DMS 273 (cell line): ENCODE data around the gene FGFR2.
"Not testable (repeated sequence)": the region's sequence is repeated elsewhere in the genome, so short reads cannot be mapped to it uniquely, and the experiment has no call there.

Experiments used
- DNase-seq: peaks from one replicate; lab custom pipeline; 2025; ENCODE audit not compliant: unreplicated experiment; lab: John Stamatoyannopoulos, UW

The FGFR2 gene

DNA sequence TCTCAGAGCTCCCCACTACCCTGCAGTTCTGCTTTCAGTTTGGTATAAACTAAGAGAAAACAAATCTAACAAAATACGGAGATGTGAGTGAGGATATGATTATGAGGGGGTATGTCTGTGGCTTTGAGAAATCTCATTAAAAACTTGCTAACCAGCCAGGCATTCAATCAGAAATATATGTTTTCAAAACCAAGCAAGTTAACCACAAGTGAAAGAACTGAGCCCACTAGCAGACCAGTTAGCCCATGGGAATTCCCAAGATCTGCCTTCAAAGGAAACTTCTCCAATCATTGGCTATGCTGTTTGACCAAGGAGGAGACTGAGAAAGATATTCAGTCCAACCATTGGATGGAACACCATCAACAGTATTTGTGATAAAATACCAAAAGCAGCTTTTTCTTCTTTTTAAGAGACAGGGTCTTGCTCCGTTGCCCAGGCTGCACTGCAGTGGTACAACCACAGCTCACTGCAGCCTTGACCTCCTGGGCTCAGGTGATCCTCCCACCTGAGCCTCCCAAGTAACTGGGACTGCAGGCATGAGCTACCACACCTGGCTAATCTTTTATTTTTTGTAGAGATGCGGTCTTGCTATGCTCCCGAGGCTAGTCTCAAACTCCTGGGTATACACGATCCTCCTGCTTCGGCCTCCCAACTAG, 41.2 kb downstream of the FGFR2 start:
- DNase-seq: no peak

DNA sequence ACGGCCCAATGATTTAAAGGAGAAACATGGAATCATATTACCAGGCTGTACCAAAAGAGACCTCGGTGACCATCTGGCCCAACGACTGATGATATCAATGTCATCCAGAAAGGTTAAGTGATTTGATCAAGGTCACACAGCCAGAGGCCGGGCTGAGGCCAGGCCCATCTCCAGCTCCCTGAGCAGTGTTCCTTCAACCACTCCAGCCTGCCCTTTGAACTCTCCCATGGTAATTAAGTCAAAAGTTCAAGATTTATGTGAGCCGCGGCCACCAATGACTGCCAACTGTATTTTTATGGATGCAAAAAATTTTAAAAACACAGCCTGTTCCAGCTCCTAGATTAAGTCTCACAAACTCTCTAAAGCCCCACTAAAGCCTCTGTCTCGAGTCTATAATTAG, 41.8 kb downstream of the FGFR2 start:
- peak; percentile 21 for DNase-seq

DNA sequence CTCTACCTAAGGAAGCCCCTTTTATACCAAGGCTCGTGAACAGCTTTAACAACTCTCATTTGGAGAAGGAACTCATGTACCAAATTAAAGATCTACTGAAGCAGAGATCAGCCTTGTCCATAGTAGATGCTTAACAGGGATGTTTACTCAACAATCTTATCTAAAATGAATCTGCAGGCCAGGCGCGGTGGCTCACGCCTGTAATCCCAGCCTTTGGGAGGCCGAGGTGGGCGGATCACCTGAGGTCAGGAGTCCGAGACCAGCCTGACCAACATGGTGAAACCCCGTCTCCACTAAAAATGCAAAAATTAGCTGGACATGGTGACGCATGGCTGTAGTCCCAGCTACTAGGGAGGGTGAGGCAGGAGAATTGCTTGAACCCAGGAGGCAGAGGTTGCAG, 43.3 kb downstream of the FGFR2 start:
- DNase-seq: not testable (repeated sequence)

DNA sequence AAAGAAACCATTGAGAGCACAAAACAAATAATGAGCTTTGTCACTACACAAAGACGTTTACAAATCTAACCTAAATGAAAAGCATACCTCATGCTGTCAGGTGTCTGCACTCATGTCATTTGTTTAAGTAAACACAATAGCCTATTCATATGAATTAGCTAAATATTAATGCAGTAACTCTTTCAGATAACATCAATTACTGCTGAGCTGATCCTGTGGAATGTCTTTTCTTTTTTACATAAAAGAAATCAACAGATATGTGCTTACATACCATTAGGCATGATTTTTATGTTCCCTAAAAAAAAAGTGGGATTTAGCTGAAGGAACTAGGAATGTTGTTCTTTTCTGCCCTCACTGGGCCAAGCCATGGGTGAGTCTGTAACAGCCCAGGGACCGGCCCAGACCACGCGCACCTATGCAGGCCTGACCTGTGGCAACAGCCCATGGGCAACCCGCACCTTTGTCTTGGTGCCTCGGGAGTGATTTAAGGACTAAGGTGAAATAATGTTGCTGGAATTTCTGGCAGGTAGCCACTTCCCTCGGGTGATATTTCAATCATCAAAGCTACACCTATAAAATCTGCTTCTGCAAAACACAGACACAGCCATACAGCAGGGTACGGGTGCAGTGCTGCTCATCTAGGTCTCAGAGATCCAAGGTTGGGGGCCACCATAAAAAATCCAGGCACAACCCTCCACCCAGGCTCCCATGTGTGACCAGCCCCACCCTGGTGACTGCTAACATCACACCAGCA, 44.6 kb downstream of the FGFR2 start:
- DNase-seq: no peak

- no peak for DNase-seq
Measured at GRCh38 chr10:121552746-121553145, 45.5 kb downstream of the FGFR2 start.

DNA sequence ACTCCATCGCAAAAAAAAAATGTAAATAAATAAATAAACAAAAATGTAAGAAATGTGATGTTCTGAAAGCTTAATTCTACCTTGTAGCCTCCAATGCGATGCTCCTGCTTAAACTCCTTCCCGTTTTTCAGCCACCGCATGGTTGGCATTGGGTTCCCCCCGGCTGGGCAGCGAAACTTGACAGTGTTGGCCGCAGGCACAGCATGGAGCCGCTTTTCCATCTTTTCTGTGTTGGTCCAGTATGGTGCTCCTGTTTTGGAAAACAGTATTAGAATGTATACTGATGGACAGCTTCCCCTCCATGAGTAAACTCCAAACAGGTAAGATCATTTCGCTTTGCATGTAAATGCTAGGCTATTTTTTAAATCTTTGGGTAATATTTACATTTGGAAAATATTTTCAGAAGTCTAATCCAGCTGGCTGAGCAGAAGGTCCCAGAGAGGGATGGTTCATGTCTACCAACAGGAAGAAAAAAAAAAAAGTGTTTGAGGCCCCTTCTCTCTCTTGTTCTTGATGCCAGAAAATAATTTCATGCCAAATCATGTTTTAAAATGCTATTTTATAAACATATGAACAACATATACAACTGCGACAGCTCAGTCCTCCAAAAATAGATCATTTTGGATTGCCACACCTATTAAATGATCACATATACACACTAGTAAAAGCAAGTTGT, 46.9 kb downstream of the FGFR2 start:
- DNase-seq: no peak

DNA sequence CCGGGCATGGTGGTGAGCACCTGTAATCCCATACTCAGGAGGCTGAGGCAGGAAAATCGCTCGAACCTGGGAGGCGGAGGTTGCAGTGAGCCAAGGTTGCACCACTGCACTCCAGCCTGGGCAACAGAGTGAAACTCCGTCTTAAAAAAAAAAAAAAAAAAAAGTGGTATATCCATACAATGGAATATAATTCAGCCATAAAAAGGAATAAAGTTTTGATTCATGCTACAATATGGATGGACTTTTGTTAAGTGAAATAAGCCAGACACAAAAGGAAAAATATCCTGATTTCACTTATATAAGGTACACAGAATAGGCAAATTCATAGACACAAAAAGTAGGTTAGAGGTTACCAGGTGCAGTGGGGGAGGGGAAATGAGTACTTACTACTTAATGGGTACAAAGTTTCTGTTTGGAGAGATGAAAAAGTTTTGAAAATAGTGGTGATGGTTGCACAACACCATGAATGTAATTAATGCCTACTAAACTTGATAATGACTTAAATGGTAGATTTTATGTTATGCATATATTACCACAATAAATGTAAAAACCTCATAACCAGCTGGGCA, 53.9 kb downstream of the FGFR2 start:
- no peak for DNase-seq

DNA sequence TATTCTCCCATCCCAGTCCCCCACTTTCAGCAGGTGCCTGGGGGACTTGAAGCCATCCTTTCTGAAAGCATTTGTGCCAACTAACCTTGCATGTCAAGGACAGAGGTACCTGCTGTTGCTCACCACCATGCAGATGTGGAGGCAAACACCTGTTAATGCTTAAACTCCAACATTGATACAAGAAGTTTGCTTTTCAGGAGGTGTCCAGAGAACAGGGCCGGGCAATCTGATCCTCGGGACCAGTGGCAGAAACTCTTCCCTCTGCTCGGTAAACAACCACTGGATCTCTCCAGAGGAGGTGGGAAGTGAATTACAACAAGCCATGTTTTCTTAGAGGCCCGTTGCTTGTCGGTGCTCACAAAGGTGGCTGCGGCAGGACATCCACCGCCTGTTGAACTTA, 54.7 kb downstream of the FGFR2 start:
- DNase-seq: no peak

DNA sequence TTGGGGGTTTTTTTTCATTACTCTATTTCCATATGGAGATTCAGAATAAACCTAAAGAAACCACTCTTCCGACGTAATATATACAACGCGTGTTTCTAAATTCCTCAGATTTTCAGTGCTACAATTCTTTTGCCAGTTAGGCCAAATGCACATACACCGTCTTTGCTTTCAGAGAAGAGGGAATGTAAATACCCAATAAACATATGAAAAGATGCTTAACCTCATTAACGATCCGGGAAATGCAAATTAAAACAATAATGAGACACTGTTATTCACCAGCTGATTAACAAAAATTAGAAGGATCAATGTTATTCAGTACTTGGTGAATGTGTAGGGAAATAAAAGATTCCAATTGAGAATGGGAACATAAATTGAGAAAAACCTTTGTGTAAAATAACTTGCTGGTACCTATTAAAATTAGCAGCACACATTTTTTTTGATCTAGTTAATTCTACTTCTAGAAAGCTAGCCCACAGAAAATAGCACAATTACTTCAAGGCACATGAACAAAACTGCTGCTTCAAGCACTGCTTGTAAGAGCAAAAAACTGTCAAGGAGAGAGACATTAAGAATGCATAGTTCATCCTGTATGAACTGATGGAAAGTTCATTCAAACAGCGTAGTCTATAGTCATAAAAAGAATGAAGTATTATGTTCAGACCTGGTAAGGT, 56.7 kb downstream of the FGFR2 start:
- DNase-seq: no peak

GRCh38 chr10:121540732-121541395, 57.4 kb downstream of the FGFR2 start:
- DNase-seq: no peak

GRCh38 chr10:121539786-121540185, 58.5 kb downstream of the FGFR2 start:
- DNase-seq: peak; percentile 19

- no peak for DNase-seq
Measured at GRCh38 chr10:121536310-121536913, 61.8 kb downstream of the FGFR2 start.

DNA sequence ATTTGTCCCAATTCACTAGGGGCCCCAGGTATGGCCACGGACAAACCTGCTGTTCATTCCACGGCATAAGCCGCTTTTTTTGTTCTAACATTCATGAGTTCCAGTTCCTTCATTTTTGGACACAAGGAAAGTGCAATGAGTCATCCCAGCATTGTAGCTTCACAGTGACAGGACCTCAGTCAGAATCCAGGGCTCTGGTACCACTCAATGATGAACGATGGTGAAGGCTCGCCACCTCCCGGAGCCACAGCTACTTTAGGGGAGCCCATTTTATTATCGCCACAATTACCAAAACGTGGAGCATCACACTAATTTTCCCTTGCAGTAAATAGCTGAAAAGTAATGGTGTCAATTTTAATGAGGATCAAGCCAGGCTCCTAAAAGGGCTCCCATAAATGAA, 62.9 kb downstream of the FGFR2 start:
- DNase-seq: no peak

DNA sequence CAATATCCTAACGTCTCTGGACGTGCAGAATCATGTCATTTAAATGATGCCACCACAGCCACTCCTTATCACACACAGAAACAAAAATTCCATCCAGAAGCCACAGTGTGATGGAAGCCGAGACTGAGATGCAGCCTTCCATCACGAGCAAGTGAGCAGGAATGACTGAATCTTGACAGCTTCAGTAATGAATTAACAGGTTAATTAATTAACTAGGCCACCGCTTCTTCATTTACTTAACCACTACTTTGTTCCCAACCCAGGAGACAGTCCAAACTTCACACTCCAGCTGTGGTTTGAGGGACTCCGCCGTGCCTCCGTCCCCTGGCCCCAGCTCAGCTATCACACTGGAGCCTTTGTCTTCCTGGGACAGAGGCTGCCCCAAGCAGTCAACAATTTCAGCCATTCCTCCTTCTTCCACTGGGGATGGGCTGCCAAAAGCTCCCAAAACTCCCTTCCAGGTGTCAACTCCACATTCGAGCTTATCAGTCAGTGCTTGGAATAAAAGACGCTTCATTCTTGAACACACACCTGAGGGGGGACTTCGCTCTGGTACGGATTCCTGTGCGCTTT, 65.9 kb downstream of the FGFR2 start:
- DNase-seq: no peak

- no peak for DNase-seq
Measured at GRCh38 chr10:121531830-121532178, 66.4 kb downstream of the FGFR2 start.

GRCh38 chr10:121531076-121531829, 67.0 kb downstream of the FGFR2 start:
- DNase-seq: no peak

DNA sequence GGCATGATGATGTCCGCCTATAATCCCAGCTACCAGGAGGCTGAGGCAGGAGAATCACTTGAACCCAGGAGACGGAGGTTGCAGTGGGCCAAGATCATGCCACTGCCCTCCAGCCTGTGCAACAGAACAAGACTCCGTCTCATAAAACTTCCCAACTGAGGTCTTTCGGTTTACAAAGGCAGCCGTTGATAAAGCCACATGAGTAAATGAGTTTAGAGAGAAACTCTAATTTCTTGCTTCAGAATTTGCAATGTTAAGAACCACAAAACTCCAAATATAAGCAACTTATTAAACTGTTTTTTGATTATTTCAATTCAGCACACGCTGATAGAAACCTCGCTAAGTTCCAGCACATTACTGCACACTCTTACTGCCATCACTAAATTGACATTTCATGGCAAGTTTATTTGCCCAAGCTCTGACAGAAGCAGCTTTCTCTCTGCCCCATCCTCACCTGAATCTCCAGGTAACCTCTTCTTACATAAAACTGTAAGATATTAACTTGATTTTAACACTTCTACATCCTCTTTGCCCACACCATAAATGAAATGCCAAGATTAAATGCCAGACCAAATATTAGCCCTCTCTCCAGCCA, 67.7 kb downstream of the FGFR2 start:
- DNase-seq: no peak

- DNase-seq: no peak
Measured at GRCh38 chr10:121527690-121528089, 70.6 kb downstream of the FGFR2 start.

GRCh38 chr10:121526801-121527221, 71.4 kb downstream of the FGFR2 start:
- no peak for DNase-seq
